GM19438 (cell line): ENCODE measurements around the gene SLC25A42.

ENCODE experiments used
- ATAC-seq: cut with Tn5 transposase; IDR thresholded peaks from one replicate; pipeline ENCODE4 v1.9.1; 2021; ENCODE audit warnings: low read depth; ENCODE audit not compliant: unreplicated experiment

SLC25A42 gene

GRCh38 chr19:19067276-19068072 is 3.7 kb downstream of the SLC25A42 start:
- ATAC-seq = no peak

GRCh38 chr19:19068659-19069654 is 5.2 kb downstream of the SLC25A42 start:
- ATAC-seq = no peak

- no peak for ATAC-seq
Observed at GRCh38 chr19:19071897-19072296, 8.1 kb downstream of the SLC25A42 start.

- ATAC-seq = no peak
Observed at GRCh38 chr19:19074196-19074882, 10.5 kb downstream of the SLC25A42 start.

- no peak for ATAC-seq
Observed at GRCh38 chr19:19075126-19075525, 11.3 kb downstream of the SLC25A42 start.

- ATAC-seq = no peak
Observed at GRCh38 chr19:19076476-19076875, 12.7 kb downstream of the SLC25A42 start.

- no peak for ATAC-seq
Observed at GRCh38 chr19:19077103-19077502, 13.3 kb downstream of the SLC25A42 start.

- no peak for ATAC-seq
Observed at GRCh38 chr19:19078801-19079200, 15.0 kb downstream of the SLC25A42 start.

- no peak for ATAC-seq
Observed at GRCh38 chr19:19079571-19079970, 15.8 kb downstream of the SLC25A42 start.

GRCh38 chr19:19081642-19082151 is 17.9 kb downstream of the SLC25A42 start:
- ATAC-seq = no peak

GRCh38 chr19:19083413-19084178 is 19.8 kb downstream of the SLC25A42 start:
- no peak for ATAC-seq

- no peak for ATAC-seq
Observed at GRCh38 chr19:19087676-19088075, 23.9 kb downstream of the SLC25A42 start.

- no peak for ATAC-seq
Observed at GRCh38 chr19:19094513-19094912, 30.7 kb downstream of the SLC25A42 start.

- ATAC-seq = no peak
Observed at GRCh38 chr19:19095691-19096090, 31.9 kb downstream of the SLC25A42 start.

GRCh38 chr19:19096641-19097627 is 33.1 kb downstream of the SLC25A42 start:
- no peak for ATAC-seq

- ATAC-seq = no peak
Observed at GRCh38 chr19:19098084-19098702, 34.4 kb downstream of the SLC25A42 start.

GRCh38 chr19:19098703-19099632 is 35.2 kb downstream of the SLC25A42 start:
- no peak for ATAC-seq
